HepG2 (cell line): ENCODE results near the gene RASGRF1. TPM values are rescaled to one million over a fixed set of nuclear protein-coding genes. Genes with fewer than 3 reads are reported as not detected.
A peak's percentile ranks its signal among the peaks of the same experiment; 100 is the strongest.

Source experiments
- ATAC-seq: fragments of 200-7000 bp; cut with Tn5 transposase; 3 replicates; pipeline ENCODE4 v1.9.1; 2020; ENCODE audit warnings: mild to moderate bottlenecking, moderate library complexity
- BruUV-seq: library from RNA; stranded (reverse); fragments of 400-500 nt; replicated peaks from 2 replicates; lab custom pipeline; 2021; lab: Mats Ljungman, UMichigan
- CTCF ChIA-PET: fragments of 300-600 bp; formaldehyde crosslinking; extraction: SDS; loops from one replicate; lab custom pipeline; 2021; ENCODE audit warnings: low total read pairs, inconsistent platforms, low intra/inter-chr PET ratio; lab: Yijun Ruan, JAX
- POLR2A ChIA-PET: fragments of 350-600 bp; sonication (Branson Sonifier 250); formaldehyde crosslinking; loops from one replicate; lab custom pipeline; 2020; ENCODE audit warnings: antibody characterized with exemption, inconsistent platforms; lab: Yijun Ruan, JAX
- DNase-seq: peaks from one replicate; pipeline ENCODE4 v3.0.0-alpha.2; 2015; ENCODE audit warnings: low spot score
- FAIRE-seq: peaks from 3 replicates; lab custom pipeline; 2011; peaks lifted over from hg19 to GRCh38; lab: Jason Lieb, UNC
- H2AFZ ChIP-seq: one replicate; pipeline ENCODE4 v1.6.1; 2011; ENCODE audit warnings: low read length, inconsistent platforms
- H3K27ac ChIP-seq: fragments of 300-600 bp; 3 replicates; pipeline ENCODE4 v1.8.0; 2011; ENCODE audit warnings: mixed run types, mild to moderate bottlenecking, mixed read lengths, low read length, inconsistent platforms; ENCODE audit not compliant: insufficient read depth; ENCODE audit errors: extremely low read length
- H3K27me3 ChIP-seq, 2 experiments: fragments of 200-600 bp in 1 of 2; 2 replicates in 1 of 2; 3 replicates in 1 of 2; pipeline versions ENCODE4 v1.6.0 to v1.8.0; 2011; ENCODE audit warnings: low read length in 2 of 2, mild to moderate bottlenecking in 2 of 2, moderate library complexity in 2 of 2, inconsistent platforms in 1 of 2; ENCODE audit not compliant: insufficient read depth in 2 of 2, control insufficient read depth in 1 of 2
- H3K36me3 ChIP-seq, 2 experiments: fragments of 200-600 bp in 1 of 2; replicated peaks in 1 of 2; 2 replicates in 1 of 2; 3 replicates in 1 of 2; pipeline versions ENCODE4 v1.5.1 to v1.8.0; 2011; ENCODE audit warnings: low read length in 2 of 2, inconsistent platforms in 1 of 2; ENCODE audit not compliant: insufficient read depth in 2 of 2, control insufficient read depth in 1 of 2
- H3K4me1 ChIP-seq: 2 replicates; pipeline ENCODE4 v1.5.1; 2012; ENCODE audit warnings: low read length, inconsistent platforms; ENCODE audit not compliant: insufficient read depth
- H3K4me2 ChIP-seq: 2 replicates; pipeline ENCODE4 v1.6.0; 2011; ENCODE audit warnings: low read depth, low read length, inconsistent platforms
- H3K4me3 ChIP-seq, 3 experiments: fragments of 200-600 bp in 1 of 3; sonication (generic), shearing (Covaris generic) in 1 of 3; replicated peaks in 1 of 3; 2 replicates each; pipeline ENCODE4 v1.5.1; 2011 to 2016; ENCODE audit warnings: low read length in 3 of 3, inconsistent platforms in 2 of 3, low read depth in 2 of 3, mild to moderate bottlenecking in 2 of 3, control low read depth in 1 of 3, mixed read lengths in 1 of 3; ENCODE audit not compliant: insufficient read depth in 1 of 3
- H3K79me2 ChIP-seq: one replicate; pipeline ENCODE4 v1.6.1; 2011; ENCODE audit warnings: low read length, inconsistent platforms; ENCODE audit not compliant: insufficient read depth
- H3K9ac ChIP-seq: 2 replicates; pipeline ENCODE4 v1.6.0; 2011; ENCODE audit warnings: mild to moderate bottlenecking, low read depth, low read length, inconsistent platforms; ENCODE audit not compliant: insufficient read depth
- H3K9me3 ChIP-seq: 2 replicates; pipeline ENCODE4 v1.5.1; 2012; ENCODE audit warnings: mild to moderate bottlenecking, low read length
- H4K20me1 ChIP-seq: 2 replicates; pipeline ENCODE4 v1.6.0; 2011; ENCODE audit warnings: inconsistent platforms, mild to moderate bottlenecking, low read length, moderate library complexity; ENCODE audit not compliant: insufficient read depth
- AGO2 ChIP-seq: fragments of 200-400 bp; formaldehyde crosslinking; optimal IDR thresholded peaks from 2 replicates; pipeline ENCODE3; 2017; ENCODE audit warnings: mild to moderate bottlenecking, low read depth, low read length, moderate library complexity
- HMG20B ChIP-seq: conservative IDR thresholded peaks from 2 replicates; pipeline ENCODE4 v1.6.1; 2016; ENCODE audit warnings: missing genetic modification reagents, missing compliant biosample characterization
- MXI1 ChIP-seq: IDR thresholded peaks from 3 replicates; pipeline ENCODE4 v1.6.1; 2012; ENCODE audit warnings: low read depth, low read length, inconsistent platforms, borderline replicate concordance
- PHB2 ChIP-seq: fragments of 450-650 bp; IDR thresholded peaks from 2 replicates; pipeline ENCODE4 v1.6.1; 2018; ENCODE audit not compliant: partially characterized antibody
- STAG1 ChIP-seq: sonication (generic); formaldehyde crosslinking; IDR thresholded peaks from 2 replicates; pipeline ENCODE4 v1.4.0; 2020; ENCODE audit warnings: missing genetic modification reagents
- ZNF569 ChIP-seq: sonication (generic); formaldehyde crosslinking; IDR thresholded peaks from 2 replicates; pipeline ENCODE4 v1.5.0; 2020; ENCODE audit warnings: mild to moderate bottlenecking, missing genetic modification reagents, moderate library complexity, borderline replicate concordance
- ZSCAN5A ChIP-seq: sonication (generic); formaldehyde crosslinking; IDR thresholded peaks from 2 replicates; pipeline ENCODE4 v1.8.0; 2022; ENCODE audit warnings: mild to moderate bottlenecking, missing genetic modification reagents, borderline replicate concordance
- WGBS: methylation state at CpG from one replicate; pipeline ENCODE4 v1.1.6; 2017; ENCODE audit warnings: low lambda C conversion rate; 5-methylcytosine and 5-hydroxymethylcytosine counted together
- in situ Hi-C: cut with HindIII; loops from 2 replicates; pipeline ENCODE4 v1.10.0; 2017; ENCODE audit warnings: low pct_unique_long_range_greater_than_20kb; ENCODE audit not compliant: extremely low pct_ligation_motif_present
- intact Hi-C: fragments of 100-400 bp; cut with micrococcal nuclease; formaldehyde crosslinking; loops from one replicate; pipeline ENCODE4 v1.10.0; 2022; ENCODE audit not compliant: unreplicated experiment
- polyA plus RNA-seq, 8 experiments: library from polyadenylated mRNA; depleted of rRNA in 3 of 8; stranded (reverse) in 7 of 8; unstranded in 1 of 8; fragments of >200 nt; fragmentation: Illumina TruSeq in 4 of 8; extraction: Trizol in 4 of 8; gene quantifications; 2 replicates each; pipeline versions ENCODE4 v1.2.1 to v1.2.3, GENCODE V29; 2011 to 2016; ENCODE audit warnings: low read depth in 4 of 8, missing spikeins in 1 of 8, mixed read lengths in 1 of 8; ENCODE audit not compliant: insufficient read depth in 1 of 8
- total RNA-seq, 5 experiments: library from RNA; depleted of rRNA; stranded (reverse); fragments of >200 nt; fragmentation: Illumina TruSeq; extraction: Trizol; gene quantifications; 2 replicates each; pipeline ENCODE4 v1.2.3, GENCODE V29; 2016; ENCODE audit warnings: low read depth in 1 of 5
- TF ChIP-seq, protein P1 (sequence below): fragments of 450-650 bp; IDR thresholded peaks from 2 replicates; pipeline ENCODE4 v1.6.1; 2016
- TF ChIP-seq, protein P2 (sequence below): sonication (generic); formaldehyde crosslinking; IDR thresholded peaks from 2 replicates; pipeline ENCODE4 v1.4.0; 2020; ENCODE audit warnings: missing genetic modification reagents, borderline replicate concordance
- TF ChIP-seq, protein P3 (sequence below): sonication (generic); formaldehyde crosslinking; IDR thresholded peaks from 2 replicates; pipeline ENCODE4 v1.5.0; 2020; ENCODE audit warnings: mild to moderate bottlenecking, missing genetic modification reagents, moderate library complexity
- TF ChIP-seq, protein P4 (sequence below): sonication (generic); formaldehyde crosslinking; IDR thresholded peaks from 2 replicates; pipeline ENCODE4 v1.5.1; 2020; ENCODE audit warnings: missing genetic modification reagents, mild to moderate bottlenecking, borderline replicate concordance

Gene RASGRF1
- total and polyA plus RNA-seq, 2 of the 13 experiments (the other 11 are each of a cell fraction or from before 2014, with no cell fraction given): 0.55 to 3.0 TPM

DNA sequence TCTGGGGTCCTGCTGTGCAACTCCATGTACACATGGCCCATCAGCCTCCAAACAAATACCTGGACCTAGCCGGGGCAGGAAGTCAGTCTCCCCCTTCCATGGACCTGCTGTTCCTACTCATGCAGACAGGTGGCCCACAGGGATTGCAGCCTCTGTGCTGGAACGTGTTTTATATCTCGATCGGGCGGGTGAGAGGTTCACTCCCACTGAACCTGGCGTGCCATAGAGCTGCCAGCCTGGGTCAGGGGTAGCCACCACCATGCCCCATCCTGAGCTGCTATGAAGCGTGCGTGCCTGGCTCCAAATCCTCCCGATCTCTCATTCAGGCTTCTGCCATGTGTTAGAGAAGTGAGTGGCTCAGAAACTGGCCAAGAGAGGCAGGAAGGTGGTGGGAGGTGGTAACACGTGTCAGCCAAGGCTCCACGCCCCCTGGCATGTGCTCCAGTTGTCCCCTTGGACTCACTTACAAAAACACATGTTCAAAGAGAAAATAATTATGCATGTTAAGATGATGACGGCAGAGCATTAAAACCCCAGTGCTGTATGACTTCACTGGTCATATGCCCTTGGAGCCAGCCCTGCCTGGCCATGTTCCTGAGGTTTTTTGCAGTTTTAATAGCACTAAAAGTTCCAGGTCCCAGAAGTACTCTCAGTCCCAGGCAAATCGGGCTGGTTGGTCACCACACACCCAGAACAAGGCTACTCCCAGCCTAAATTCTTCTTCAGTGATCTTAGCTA, 176.4 kb downstream of the RASGRF1 start:
- Histone ChIP-seq H3K4me1 (peaks cover 53% of the 10 kb centered on the region), H3K9ac (no peak overlapping the region), H4K20me1 (peaks cover 4% of the 10 kb centered on the region; the same call in 1 of the 2 replicates), H3K79me2 (no peaks in the 10 kb centered on the region), H3K4me2 (no peak overlapping the region), H2AFZ (no peak overlapping the region), H3K36me3 (peaks cover 9 to 41% of the 10 kb centered on the region in 2 experiments; a peak in 4 of 5 replicates), H3K4me3 (no peak overlapping the region), H3K27me3 (no peaks in the 10 kb centered on the region), H3K9me3 (no peaks in the 10 kb centered on the region), H3K27ac (no peak overlapping the region)
- CTCF ChIA-PET: no interaction called here
- in situ Hi-C loops (no loop called here), intact Hi-C loops (no loop called here)
- no peak for FAIRE-seq
- POLR2A ChIA-PET: no interaction called here
- ATAC-seq: peak; percentile 49
- BruUV-seq: no TSS peak
- 97% methylated on average over 12 of the region's 13 CpGs for WGBS
- peak; percentile 14 for DNase-seq
- TF ChIP-seq, protein P1, sequence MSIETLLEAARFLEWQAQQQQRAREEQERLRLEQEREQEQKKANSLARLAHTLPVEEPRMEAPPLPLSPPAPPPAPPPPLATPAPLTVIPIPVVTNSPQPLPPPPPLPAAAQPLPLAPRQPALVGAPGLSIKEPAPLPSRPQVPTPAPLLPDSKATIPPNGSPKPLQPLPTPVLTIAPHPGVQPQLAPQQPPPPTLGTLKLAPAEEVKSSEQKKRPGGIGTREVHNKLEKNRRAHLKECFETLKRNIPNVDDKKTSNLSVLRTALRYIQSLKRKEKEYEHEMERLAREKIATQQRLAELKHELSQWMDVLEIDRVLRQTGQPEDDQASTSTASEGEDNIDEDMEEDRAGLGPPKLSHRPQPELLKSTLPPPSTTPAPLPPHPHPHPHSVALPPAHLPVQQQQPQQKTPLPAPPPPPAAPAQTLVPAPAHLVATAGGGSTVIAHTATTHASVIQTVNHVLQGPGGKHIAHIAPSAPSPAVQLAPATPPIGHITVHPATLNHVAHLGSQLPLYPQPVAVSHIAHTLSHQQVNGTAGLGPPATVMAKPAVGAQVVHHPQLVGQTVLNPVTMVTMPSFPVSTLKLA: peak; percentile 13; the same call in 1 of the 2 replicates
- TF ChIP-seq, protein P2, sequence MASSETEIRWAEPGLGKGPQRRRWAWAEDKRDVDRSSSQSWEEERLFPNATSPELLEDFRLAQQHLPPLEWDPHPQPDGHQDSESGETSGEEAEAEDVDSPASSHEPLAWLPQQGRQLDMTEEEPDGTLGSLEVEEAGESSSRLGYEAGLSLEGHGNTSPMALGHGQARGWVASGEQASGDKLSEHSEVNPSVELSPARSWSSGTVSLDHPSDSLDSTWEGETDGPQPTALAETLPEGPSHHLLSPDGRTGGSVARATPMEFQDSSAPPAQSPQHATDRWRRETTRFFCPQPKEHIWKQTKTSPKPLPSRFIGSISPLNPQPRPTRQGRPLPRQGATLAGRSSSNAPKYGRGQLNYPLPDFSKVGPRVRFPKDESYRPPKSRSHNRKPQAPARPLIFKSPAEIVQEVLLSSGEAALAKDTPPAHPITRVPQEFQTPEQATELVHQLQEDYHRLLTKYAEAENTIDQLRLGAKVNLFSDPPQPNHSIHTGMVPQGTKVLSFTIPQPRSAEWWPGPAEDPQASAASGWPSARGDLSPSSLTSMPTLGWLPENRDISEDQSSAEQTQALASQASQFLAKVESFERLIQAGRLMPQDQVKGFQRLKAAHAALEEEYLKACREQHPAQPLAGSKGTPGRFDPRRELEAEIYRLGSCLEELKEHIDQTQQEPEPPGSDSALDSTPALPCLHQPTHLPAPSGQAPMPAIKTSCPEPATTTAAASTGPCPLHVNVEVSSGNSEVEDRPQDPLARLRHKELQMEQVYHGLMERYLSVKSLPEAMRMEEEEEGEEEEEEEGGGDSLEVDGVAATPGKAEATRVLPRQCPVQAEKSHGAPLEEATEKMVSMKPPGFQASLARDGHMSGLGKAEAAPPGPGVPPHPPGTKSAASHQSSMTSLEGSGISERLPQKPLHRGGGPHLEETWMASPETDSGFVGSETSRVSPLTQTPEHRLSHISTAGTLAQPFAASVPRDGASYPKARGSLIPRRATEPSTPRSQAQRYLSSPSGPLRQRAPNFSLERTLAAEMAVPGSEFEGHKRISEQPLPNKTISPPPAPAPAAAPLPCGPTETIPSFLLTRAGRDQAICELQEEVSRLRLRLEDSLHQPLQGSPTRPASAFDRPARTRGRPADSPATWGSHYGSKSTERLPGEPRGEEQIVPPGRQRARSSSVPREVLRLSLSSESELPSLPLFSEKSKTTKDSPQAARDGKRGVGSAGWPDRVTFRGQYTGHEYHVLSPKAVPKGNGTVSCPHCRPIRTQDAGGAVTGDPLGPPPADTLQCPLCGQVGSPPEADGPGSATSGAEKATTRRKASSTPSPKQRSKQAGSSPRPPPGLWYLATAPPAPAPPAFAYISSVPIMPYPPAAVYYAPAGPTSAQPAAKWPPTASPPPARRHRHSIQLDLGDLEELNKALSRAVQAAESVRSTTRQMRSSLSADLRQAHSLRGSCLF (CRISPR knock-in tag): no peak
- TF ChIP-seq, protein P3, sequence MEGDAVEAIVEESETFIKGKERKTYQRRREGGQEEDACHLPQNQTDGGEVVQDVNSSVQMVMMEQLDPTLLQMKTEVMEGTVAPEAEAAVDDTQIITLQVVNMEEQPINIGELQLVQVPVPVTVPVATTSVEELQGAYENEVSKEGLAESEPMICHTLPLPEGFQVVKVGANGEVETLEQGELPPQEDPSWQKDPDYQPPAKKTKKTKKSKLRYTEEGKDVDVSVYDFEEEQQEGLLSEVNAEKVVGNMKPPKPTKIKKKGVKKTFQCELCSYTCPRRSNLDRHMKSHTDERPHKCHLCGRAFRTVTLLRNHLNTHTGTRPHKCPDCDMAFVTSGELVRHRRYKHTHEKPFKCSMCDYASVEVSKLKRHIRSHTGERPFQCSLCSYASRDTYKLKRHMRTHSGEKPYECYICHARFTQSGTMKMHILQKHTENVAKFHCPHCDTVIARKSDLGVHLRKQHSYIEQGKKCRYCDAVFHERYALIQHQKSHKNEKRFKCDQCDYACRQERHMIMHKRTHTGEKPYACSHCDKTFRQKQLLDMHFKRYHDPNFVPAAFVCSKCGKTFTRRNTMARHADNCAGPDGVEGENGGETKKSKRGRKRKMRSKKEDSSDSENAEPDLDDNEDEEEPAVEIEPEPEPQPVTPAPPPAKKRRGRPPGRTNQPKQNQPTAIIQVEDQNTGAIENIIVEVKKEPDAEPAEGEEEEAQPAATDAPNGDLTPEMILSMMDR (CRISPR knock-in tag): peak; percentile 48
- TF ChIP-seq, protein P4, sequence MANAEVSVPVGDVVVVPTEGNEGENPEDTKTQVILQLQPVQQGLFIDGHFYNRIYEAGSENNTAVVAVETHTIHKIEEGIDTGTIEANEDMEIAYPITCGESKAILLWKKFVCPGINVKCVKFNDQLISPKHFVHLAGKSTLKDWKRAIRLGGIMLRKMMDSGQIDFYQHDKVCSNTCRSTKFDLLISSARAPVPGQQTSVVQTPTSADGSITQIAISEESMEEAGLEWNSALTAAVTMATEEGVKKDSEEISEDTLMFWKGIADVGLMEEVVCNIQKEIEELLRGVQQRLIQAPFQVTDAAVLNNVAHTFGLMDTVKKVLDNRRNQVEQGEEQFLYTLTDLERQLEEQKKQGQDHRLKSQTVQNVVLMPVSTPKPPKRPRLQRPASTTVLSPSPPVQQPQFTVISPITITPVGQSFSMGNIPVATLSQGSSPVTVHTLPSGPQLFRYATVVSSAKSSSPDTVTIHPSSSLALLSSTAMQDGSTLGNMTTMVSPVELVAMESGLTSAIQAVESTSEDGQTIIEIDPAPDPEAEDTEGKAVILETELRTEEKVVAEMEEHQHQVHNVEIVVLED (CRISPR knock-in tag): no peak
- TF ChIP-seq PHB2: no peak
- TF ChIP-seq STAG1 (CRISPR knock-in tag): peak; percentile 54
- TF ChIP-seq AGO2: peak; percentile 46
- TF ChIP-seq ZSCAN5A (CRISPR knock-in tag): no peak
- no peak for TF ChIP-seq MXI1
- no peak for TF ChIP-seq HMG20B (CRISPR knock-in tag)
- TF ChIP-seq ZNF569: no peak
